Psoas muscle (tissue), 8 donors: ENCODE measurements around the gene KRT7. TPM values are rescaled to one million over a fixed set of nuclear protein-coding genes. Genes with fewer than 3 reads are reported as not detected.

Experiments used
- ATAC-seq, 4 donors: fragments of 200-7000 bp; cut with Tn5 transposase; one replicate each; pipeline ENCODE4 v1.9.1; 2020; ENCODE audit warnings: moderate library complexity in 3 of 4, mild to moderate bottlenecking in 2 of 4
- DNase-seq, 2 donors: peaks; one replicate each; pipeline ENCODE4 v3.0.0-alpha.2; 2020
- H3K27ac ChIP-seq: fragments of 200-600 bp; one replicate; pipeline ENCODE4 v1.8.0; 2022
- H3K27me3 ChIP-seq, 3 donors: fragments of 200-600 bp in 1 of 3; one replicate each; pipeline versions ENCODE4 v1.6.1 to v1.8.0; 2013 to 2022; ENCODE audit warnings: low read length in 2 of 3, mild to moderate bottlenecking in 2 of 3, moderate library complexity in 1 of 3; ENCODE audit not compliant: insufficient read depth in 3 of 3
- H3K36me3 ChIP-seq, 2 donors: fragments of 200-600 bp in 1 of 2; one replicate each; pipeline versions ENCODE4 v1.6.1 to v1.8.0; 2013 to 2022; ENCODE audit warnings: low read depth in 1 of 2, mild to moderate bottlenecking in 1 of 2, moderate library complexity in 1 of 2; ENCODE audit not compliant: insufficient read depth in 1 of 2
- H3K4me1 ChIP-seq: fragments of 200-600 bp; one replicate; pipeline ENCODE4 v1.8.0; 2022
- H3K4me3 ChIP-seq: fragments of 200-600 bp; one replicate; pipeline ENCODE4 v1.8.0; 2022; ENCODE audit warnings: mild to moderate bottlenecking
- H3K9me3 ChIP-seq: fragments of 200-600 bp; one replicate; pipeline ENCODE4 v1.8.0; 2022
- CTCF ChIP-seq: fragments of 200-600 bp; IDR thresholded peaks from one replicate; pipeline ENCODE4 v1.8.0; 2022; ENCODE audit warnings: antibody characterized with exemption
- WGBS, 3 donors: extraction: QIAGEN DNeasy Blood & Tissue Kit; methylation state at CpG; one replicate each; pipeline versions ENCODE4 v1.1.6 to v1.1.7; 2013; 5-methylcytosine and 5-hydroxymethylcytosine counted together
- intact Hi-C, 2 donors: fragments of 100-400 bp; cut with DNase I; formaldehyde crosslinking; loops; one replicate each; pipeline versions ENCODE4 v1.11.0 to v1.14.2; 2022
- polyA plus RNA-seq, 3 donors: library from polyadenylated mRNA; stranded (reverse); fragments of 200-250 nt; gene quantifications; one replicate each; pipeline ENCODE4 v1.2.3, GENCODE V29; 2013
- total RNA-seq, 4 donors: library from RNA; stranded (reverse); fragmentation: NEBNext Ultra II Directional in 2 of 4; extraction: Animal tissue kit (Norgen Biotek cat#: 25700) in 2 of 4; gene quantifications; one replicate each; pipeline versions ENCODE4 v1.2.1 to v1.2.4, GENCODE V29; 2021 to 2023
- donor health status: healthy with polysubstance abuse.
- donor health status: DM: no; HTN: no; CAD: no; lungs with moderate emphysema.
- donor health status: Bipolar disorder and iron deficiency.
- donor health status: healthy.
- donor health status: DM: yes; HTN: yes; CAD: no.
- donor health status: DM: no; HTN: no; CAD: no.
- donor health status: DM: no; HTN: no; CAD: no.
- donor health status: DM: yes; HTN: yes; CAD: no.

The KRT7 gene
- total and polyA plus RNA-seq, 7 donors = 0.39 to 3.9 (median 1.6) TPM

- Histone ChIP-seq H3K27ac (no peak overlapping the region), H3K27me3 (peaks cover 0 to 5% (median 1%) of the 10 kb centered on the region in 3 donors), H3K9me3 (no peaks in the 10 kb centered on the region), H3K4me3 (no peak overlapping the region), H3K4me1 (no peaks in the 10 kb centered on the region), H3K36me3 (no peaks in the 10 kb centered on the region)
- intact Hi-C loops = no loop called here
- DNase-seq (no peak), ATAC-seq (no peak)
- TF ChIP-seq CTCF = no peak
- 47 to 65% (median 47%) methylated on average over 3 of the region's 3 CpGs for WGBS, 3 donors
Measured at GRCh38 chr12:52201451-52201839, 31.6 kb upstream of the KRT7 start.

DNA sequence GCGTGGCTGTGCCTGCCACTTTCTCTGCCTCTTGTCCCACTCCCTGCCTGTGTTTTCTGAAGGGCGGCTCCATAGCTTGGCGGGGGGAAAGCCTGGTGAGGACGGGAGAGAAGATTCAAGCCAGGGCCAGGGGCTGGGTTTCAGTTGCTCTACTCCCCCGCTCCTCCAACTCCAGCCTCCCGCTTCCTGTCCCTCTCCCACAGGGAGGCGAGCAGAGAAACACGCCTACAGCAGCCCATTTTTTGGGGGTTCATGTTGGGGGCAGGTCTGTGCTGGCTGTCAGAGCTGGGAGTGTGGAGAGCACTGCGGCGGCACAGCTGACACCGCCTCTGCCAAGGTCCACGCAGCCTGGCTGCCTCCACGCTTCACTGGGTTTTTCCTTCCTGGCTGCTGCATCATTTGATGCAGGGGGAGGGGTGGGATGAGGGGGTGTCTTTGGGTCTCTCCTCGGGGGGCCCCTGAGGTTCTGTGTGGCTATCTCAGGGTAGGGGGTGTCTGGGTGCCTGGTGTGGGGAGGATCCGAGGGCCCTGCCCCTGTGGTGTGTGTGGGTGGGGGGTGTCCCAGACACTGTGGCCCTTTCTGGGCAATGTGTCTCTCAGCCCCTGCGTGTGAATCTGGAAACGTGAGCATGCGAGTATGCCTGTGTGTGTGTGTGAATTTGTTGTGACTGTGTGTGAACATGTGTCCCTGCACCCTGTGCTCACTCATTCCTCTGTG, 30.5 kb upstream of the KRT7 start:
- no peak overlapping the region for H3K27ac ChIP-seq
- WGBS, 3 donors = 26 to 44% (median 28%) methylated on average over 18 of the region's 18 CpGs
- H3K27me3 ChIP-seq = peaks cover 0 to 5% (median 1%) of the 10 kb centered on the region in 3 donors
- DNase-seq = no peak
- no peaks in the 10 kb centered on the region for H3K36me3 ChIP-seq
- no peak for ATAC-seq
- no peak overlapping the region for H3K4me3 ChIP-seq
- no peak for TF ChIP-seq CTCF
- no peaks in the 10 kb centered on the region for H3K9me3 ChIP-seq
- intact Hi-C loops = no loop called here
- peaks cover 2% of the 10 kb centered on the region for H3K4me1 ChIP-seq

- intact Hi-C loops = no loop called here
- Histone ChIP-seq H3K36me3 (no peaks in the 10 kb centered on the region), H3K4me3 (no peak overlapping the region), H3K4me1 (peaks cover 5% of the 10 kb centered on the region), H3K27me3 (peaks cover 0 to 5% (median 1%) of the 10 kb centered on the region in 3 donors), H3K27ac (no peak overlapping the region), H3K9me3 (no peaks in the 10 kb centered on the region)
- TF ChIP-seq CTCF = no peak
- DNase-seq = peak in 1 of 2 donors; percentile 56
- ATAC-seq = peak in 2 of 4 donors; percentile 13 to 45
- 42 to 59% (median 42%) methylated on average over 18 to 19 of the region's 19 CpGs for WGBS, 3 donors
Measured at GRCh38 chr12:52203079-52203921, 29.7 kb upstream of the KRT7 start.

DNA sequence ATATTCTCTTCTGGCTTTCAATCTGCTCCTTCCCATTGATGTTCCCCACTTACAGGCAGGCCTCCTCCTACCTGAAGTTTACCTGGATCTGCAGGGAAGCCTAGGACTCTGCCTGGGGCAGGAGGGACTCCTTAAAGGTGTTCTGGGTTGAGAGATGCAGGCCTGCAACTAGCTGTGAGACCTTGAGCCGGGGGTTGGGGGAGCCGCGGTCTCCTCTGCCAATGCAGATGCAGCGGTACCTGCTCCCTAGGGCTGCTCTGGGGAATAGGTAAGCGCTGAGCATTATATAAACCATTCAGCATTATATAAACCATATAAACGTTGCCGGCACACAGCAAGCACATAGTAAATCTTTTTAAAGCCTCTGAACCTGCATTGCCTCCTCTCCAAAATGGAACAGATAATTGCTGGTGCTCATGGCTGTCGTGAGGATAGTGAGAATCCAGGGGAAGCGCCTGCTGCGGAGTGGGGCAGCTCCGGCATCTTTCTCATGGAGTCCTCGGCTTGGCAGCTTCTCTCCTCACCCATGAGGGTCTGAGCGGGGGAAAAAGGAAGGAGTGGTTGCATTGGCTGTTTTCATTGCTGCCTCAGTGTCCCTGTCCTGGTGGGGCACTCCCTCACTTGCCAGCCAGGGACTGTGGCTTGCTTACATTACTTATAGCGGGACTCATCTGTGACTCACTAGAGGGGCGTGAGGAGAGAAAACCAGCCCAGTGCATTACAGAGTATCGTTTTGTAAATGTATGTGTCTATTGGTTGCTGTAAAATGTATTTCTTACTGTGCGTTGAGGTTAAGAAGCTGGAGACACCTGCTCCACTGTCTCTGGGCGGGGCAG, 28.7 kb upstream of the KRT7 start:
- Histone ChIP-seq H3K36me3 (no peaks in the 10 kb centered on the region), H3K4me3 (no peak overlapping the region), H3K4me1 (peaks cover 5% of the 10 kb centered on the region), H3K27ac (no peak overlapping the region), H3K27me3 (peaks cover 0 to 5% (median 1%) of the 10 kb centered on the region in 3 donors), H3K9me3 (no peaks in the 10 kb centered on the region)
- TF ChIP-seq CTCF = no peak
- DNase-seq (no peak), ATAC-seq (no peak)
- WGBS, 3 donors = 92 to 96% (median 95%) methylated on average over 18 of the region's 18 CpGs
- intact Hi-C loops = no loop called here
